Upper lobe of left lung (tissue), 6 donors: Measurements from ENCODE around the gene ZBED3. TPM values are rescaled to one million over a fixed set of nuclear protein-coding genes. Genes with fewer than 3 reads are reported as not detected.
"Not testable (repeated sequence)": the region's sequence is repeated elsewhere in the genome, so short reads cannot be mapped to it uniquely, and the experiment has no call there.

Experiments
- ATAC-seq, 2 donors: fragments of 200-7000 bp; cut with Tn5 transposase; one replicate each; pipeline ENCODE4 v1.9.1; 2022; ENCODE audit warnings: mild to moderate bottlenecking in 2 of 2, moderate library complexity in 2 of 2; ENCODE audit not compliant: low FRiP score in 2 of 2
- DNase-seq, 2 donors: peaks; one replicate each; pipeline ENCODE4 v3.0.0-alpha.2; 2019 to 2020
- H3K27ac ChIP-seq, 4 donors: fragments of 200-600 bp; sonication (generic); one replicate each; pipeline ENCODE4 v1.5.1; 2016 to 2019
- H3K27me3 ChIP-seq, 4 donors: fragments of 200-600 bp; sonication (generic); one replicate each; pipeline ENCODE4 v1.5.1; 2017 to 2019
- H3K36me3 ChIP-seq, 4 donors: fragments of 200-600 bp; sonication (generic); one replicate each; pipeline ENCODE4 v1.5.1; 2016 to 2019
- H3K4me1 ChIP-seq, 4 donors: fragments of 200-600 bp; sonication (generic); one replicate each; pipeline ENCODE4 v1.5.1; 2018 to 2019
- H3K4me3 ChIP-seq, 4 donors: fragments of 200-600 bp; sonication (generic); one replicate each; pipeline ENCODE4 v1.5.1; 2017 to 2019; ENCODE audit warnings: mild to moderate bottlenecking in 2 of 4, moderate library complexity in 1 of 4
- H3K9me3 ChIP-seq, 4 donors: fragments of 200-600 bp; sonication (generic); one replicate each; pipeline ENCODE4 v1.5.1; 2018 to 2019
- CTCF ChIP-seq, 6 experiments: fragments of 450-650 bp in 4 of 6; fragments of 200-600 bp in 2 of 6; sonication (generic) in 2 of 6; IDR thresholded peaks; one replicate each; pipeline ENCODE4 v1.5.1; 2016 to 2019; ENCODE audit warnings: antibody characterized with exemption in 6 of 6
- EP300 ChIP-seq, 4 donors: sonication (generic); formaldehyde crosslinking; IDR thresholded peaks; one replicate each; pipeline ENCODE4 v1.5.1; 2017; ENCODE audit warnings: antibody characterized with exemption in 4 of 4, control low read depth in 2 of 4
- POLR2A ChIP-seq, 4 donors: fragments of 450-650 bp; IDR thresholded peaks; one replicate each; pipeline ENCODE4 v1.5.1; 2016 to 2017; ENCODE audit warnings: antibody characterized with exemption in 4 of 4, mild to moderate bottlenecking in 2 of 4
- POLR2AphosphoS5 ChIP-seq, 2 donors: sonication (generic); formaldehyde crosslinking; IDR thresholded peaks; one replicate each; pipeline ENCODE4 v1.5.1; 2017; ENCODE audit warnings: antibody characterized with exemption in 2 of 2
- WGBS, 2 donors: methylation state at CpG; one replicate each; pipeline ENCODE4 v1.1.5; 2017 to 2018; 5-methylcytosine and 5-hydroxymethylcytosine counted together
- total RNA-seq, 6 donors: library from RNA; depleted of rRNA in 4 of 6; stranded (reverse); fragments of >200 nt in 4 of 6; gene quantifications; one replicate each; pipeline versions ENCODE4 v1.1.0 to v1.2.1, GENCODE V29; 2016 to 2021
- donor health status: DM: no; HTN: no; CAD: no; lungs with moderate emphysema.
- donor health status: DM: no; HTN: yes; CAD: no; lungs with severe emphysema.

Gene ZBED3
- total RNA-seq, 6 donors from 2014 or later = 8.1 to 32.1 (median 17.0) TPM

GRCh38 chr5:77128411-77129061 lies 41.5 kb upstream of the ZBED3 start:
- DNase-seq (no peak), ATAC-seq (no peak)
- 90 to 91% methylated on average over 5 of the region's 5 CpGs for WGBS, 2 donors
- H3K4me3 ChIP-seq = no peak overlapping the region
- H3K27me3 ChIP-seq = no peaks in the 10 kb centered on the region
- TF ChIP-seq POLR2AphosphoS5 (IDR thresholded peaks at IDR 0.05) (no peak), POLR2A (IDR thresholded peaks at IDR 0.05) (no peak), EP300 (IDR thresholded peaks at IDR 0.05) (no peak), CTCF (IDR thresholded peaks at IDR 0.05) (no peak)
- H3K36me3 ChIP-seq = no peaks in the 10 kb centered on the region
- no peaks in the 10 kb centered on the region for H3K9me3 ChIP-seq
- no peaks in the 10 kb centered on the region for H3K4me1 ChIP-seq
- H3K27ac ChIP-seq = no peak overlapping the region

- TF ChIP-seq POLR2AphosphoS5 (IDR thresholded peaks at IDR 0.05) (no peak), CTCF (IDR thresholded peaks at IDR 0.05) (no peak), POLR2A (IDR thresholded peaks at IDR 0.05) (no peak), EP300 (IDR thresholded peaks at IDR 0.05) (no peak)
- Histone ChIP-seq H3K4me3 (no peak overlapping the region), H3K4me1 (no peaks in the 10 kb centered on the region), H3K36me3 (no peaks in the 10 kb centered on the region), H3K27me3 (no peaks in the 10 kb centered on the region), H3K27ac (no peak overlapping the region), H3K9me3 (no peaks in the 10 kb centered on the region)
- ATAC-seq (no peak), DNase-seq (peak in 1 of 2 donors; percentile 25)
- WGBS, 2 donors = 69 to 83% methylated on average over 3 to 6 of the region's 6 CpGs
These were observed 36.0 kb upstream of the ZBED3 start for GRCh38 chr5:77123057-77123456.

- H3K27me3 ChIP-seq = no peaks in the 10 kb centered on the region
- no peak overlapping the region for H3K4me3 ChIP-seq
- 86 to 95% methylated on average over 2 of the region's 2 CpGs for WGBS, 2 donors
- TF ChIP-seq EP300 (IDR thresholded peaks at IDR 0.05) (no peak), CTCF (IDR thresholded peaks at IDR 0.05) (no peak), POLR2AphosphoS5 (IDR thresholded peaks at IDR 0.05) (no peak), POLR2A (IDR thresholded peaks at IDR 0.05) (no peak)
- H3K36me3 ChIP-seq = no peaks in the 10 kb centered on the region
- no peak for ATAC-seq
- H3K4me1 ChIP-seq = no peaks in the 10 kb centered on the region
- H3K9me3 ChIP-seq = no peaks in the 10 kb centered on the region
- no peak for DNase-seq
- no peak overlapping the region for H3K27ac ChIP-seq
These were observed 33.6 kb upstream of the ZBED3 start for GRCh38 chr5:77120706-77121105.

GRCh38 chr5:77120086-77120485 lies 33.0 kb upstream of the ZBED3 start:
- WGBS, 2 donors = 94 to 95% methylated on average over 2 of the region's 2 CpGs
- no peaks in the 10 kb centered on the region for H3K9me3 ChIP-seq
- no peaks in the 10 kb centered on the region for H3K4me1 ChIP-seq
- DNase-seq (no peak), ATAC-seq (no peak)
- TF ChIP-seq POLR2AphosphoS5 (IDR thresholded peaks at IDR 0.05) (no peak), POLR2A (IDR thresholded peaks at IDR 0.05) (no peak), EP300 (IDR thresholded peaks at IDR 0.05) (no peak), CTCF (IDR thresholded peaks at IDR 0.05) (no peak)
- H3K27ac ChIP-seq = no peak overlapping the region
- H3K4me3 ChIP-seq = no peak overlapping the region
- H3K27me3 ChIP-seq = no peaks in the 10 kb centered on the region
- H3K36me3 ChIP-seq = no peaks in the 10 kb centered on the region

- ATAC-seq = peak; percentile 19 to 29
- TF ChIP-seq POLR2AphosphoS5 (IDR thresholded peaks at IDR 0.05) = no peak
- TF ChIP-seq EP300 (IDR thresholded peaks at IDR 0.05) = no peak
- no peak for TF ChIP-seq POLR2A (IDR thresholded peaks at IDR 0.05)
- no peak for TF ChIP-seq CTCF (IDR thresholded peaks at IDR 0.05)
- 41 to 50% methylated on average over 2 of the region's 2 CpGs for WGBS, 2 donors
- Histone ChIP-seq H3K4me3 (no peak overlapping the region), H3K36me3 (no peaks in the 10 kb centered on the region), H3K27ac (peak overlapping the region in 1 of 4 donors; percentile 23), H3K27me3 (no peaks in the 10 kb centered on the region), H3K4me1 (no peaks in the 10 kb centered on the region), H3K9me3 (no peaks in the 10 kb centered on the region)
- no peak for DNase-seq
These were observed 30.1 kb upstream of the ZBED3 start for GRCh38 chr5:77117161-77117560.

GRCh38 chr5:77107035-77107434 lies 19.9 kb upstream of the ZBED3 start:
- H3K36me3 ChIP-seq, H3K27me3 ChIP-seq, H3K4me3 ChIP-seq, H3K27ac ChIP-seq, DNase-seq, H3K9me3 ChIP-seq, ATAC-seq, H3K4me1 ChIP-seq: not testable (repeated sequence)
- WGBS, 2 donors = 96 to 97% methylated on average over 4 of the region's 4 CpGs
